Parathyroid adenoma (tissue), 2 donors: ENCODE results near the gene DDB1.

Experiments used
- H2AFZ ChIP-seq: fragments of 300-600 bp; sonication (generic); one replicate; pipeline ENCODE4 v1.7.0; 2017; ENCODE audit warnings: antibody characterized with exemption, mild to moderate bottlenecking
- H3K27ac ChIP-seq: fragments of 300-600 bp; sonication (generic); one replicate; pipeline ENCODE4 v1.7.0; 2017
- H3K27me3 ChIP-seq: fragments of 300-600 bp; sonication (generic); one replicate; pipeline ENCODE4 v1.7.0; 2017; ENCODE audit warnings: low read length; ENCODE audit not compliant: control insufficient read depth, insufficient read depth
- H3K36me3 ChIP-seq: fragments of 300-600 bp; sonication (generic); one replicate; pipeline ENCODE4 v1.7.0; 2017; ENCODE audit warnings: low read length; ENCODE audit not compliant: control insufficient read depth, insufficient read depth
- H3K4me1 ChIP-seq: fragments of 300-600 bp; sonication (generic); one replicate; pipeline ENCODE4 v1.7.0; 2017; ENCODE audit warnings: control low read depth
- H3K4me2 ChIP-seq: fragments of 300-600 bp; sonication (generic); one replicate; pipeline ENCODE4 v1.7.0; 2017; ENCODE audit warnings: low read length
- H3K4me3 ChIP-seq: fragments of 300-600 bp; sonication (generic); one replicate; pipeline ENCODE4 v1.7.0; 2017; ENCODE audit warnings: low read depth, low read length
- H3K79me2 ChIP-seq: fragments of 300-600 bp; sonication (generic); one replicate; pipeline ENCODE4 v1.7.0; 2017; ENCODE audit warnings: control low read depth
- H3K9ac ChIP-seq: fragments of 300-600 bp; sonication (generic); one replicate; pipeline ENCODE4 v1.7.0; 2017; ENCODE audit warnings: mild to moderate bottlenecking
- H3K9me3 ChIP-seq: fragments of 300-600 bp; sonication (generic); one replicate; pipeline ENCODE4 v1.7.0; 2017; ENCODE audit warnings: low read length; ENCODE audit not compliant: control insufficient read depth
- TF ChIP-seq, protein P1 (sequence below): fragments of 300-600 bp; sonication (generic); IDR thresholded peaks from one replicate; pipeline ENCODE4 v1.7.0; 2017; ENCODE audit warnings: antibody characterized with exemption, mild to moderate bottlenecking
- donor health status: primary hyperparathyroidism.

The DDB1 gene

DNA sequence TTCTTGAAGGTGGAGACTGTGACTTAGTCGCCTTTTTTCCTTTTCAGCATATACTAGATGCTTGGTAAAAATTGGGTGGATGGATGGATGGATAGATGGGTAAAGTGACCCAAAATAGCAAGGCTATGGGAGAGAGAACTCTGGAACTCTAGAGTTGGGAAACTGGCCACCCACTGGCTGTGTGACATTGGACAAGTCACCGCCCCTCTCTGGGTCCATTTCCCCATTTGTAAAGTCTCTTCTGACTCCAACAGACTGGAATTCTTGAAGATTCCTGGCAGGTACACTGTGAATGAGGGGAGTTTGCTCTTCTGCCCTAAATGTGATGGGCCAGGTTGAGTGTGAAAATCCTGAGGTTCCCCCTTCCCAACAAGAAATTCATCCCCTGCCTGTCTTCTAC, 8.1 kb upstream of the DDB1 start:
- Histone ChIP-seq H3K27me3 (no peaks in the 10 kb centered on the region), H3K4me3 (no peak overlapping the region), H2AFZ (no peak overlapping the region), H3K27ac (no peak overlapping the region), H3K4me2 (no peak overlapping the region), H3K79me2 (no peaks in the 10 kb centered on the region), H3K4me1 (no peaks in the 10 kb centered on the region), H3K9ac (no peak overlapping the region), H3K36me3 (no peaks in the 10 kb centered on the region), H3K9me3 (no peaks in the 10 kb centered on the region)
- TF ChIP-seq, protein P1, sequence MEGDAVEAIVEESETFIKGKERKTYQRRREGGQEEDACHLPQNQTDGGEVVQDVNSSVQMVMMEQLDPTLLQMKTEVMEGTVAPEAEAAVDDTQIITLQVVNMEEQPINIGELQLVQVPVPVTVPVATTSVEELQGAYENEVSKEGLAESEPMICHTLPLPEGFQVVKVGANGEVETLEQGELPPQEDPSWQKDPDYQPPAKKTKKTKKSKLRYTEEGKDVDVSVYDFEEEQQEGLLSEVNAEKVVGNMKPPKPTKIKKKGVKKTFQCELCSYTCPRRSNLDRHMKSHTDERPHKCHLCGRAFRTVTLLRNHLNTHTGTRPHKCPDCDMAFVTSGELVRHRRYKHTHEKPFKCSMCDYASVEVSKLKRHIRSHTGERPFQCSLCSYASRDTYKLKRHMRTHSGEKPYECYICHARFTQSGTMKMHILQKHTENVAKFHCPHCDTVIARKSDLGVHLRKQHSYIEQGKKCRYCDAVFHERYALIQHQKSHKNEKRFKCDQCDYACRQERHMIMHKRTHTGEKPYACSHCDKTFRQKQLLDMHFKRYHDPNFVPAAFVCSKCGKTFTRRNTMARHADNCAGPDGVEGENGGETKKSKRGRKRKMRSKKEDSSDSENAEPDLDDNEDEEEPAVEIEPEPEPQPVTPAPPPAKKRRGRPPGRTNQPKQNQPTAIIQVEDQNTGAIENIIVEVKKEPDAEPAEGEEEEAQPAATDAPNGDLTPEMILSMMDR, result no peak

DNA sequence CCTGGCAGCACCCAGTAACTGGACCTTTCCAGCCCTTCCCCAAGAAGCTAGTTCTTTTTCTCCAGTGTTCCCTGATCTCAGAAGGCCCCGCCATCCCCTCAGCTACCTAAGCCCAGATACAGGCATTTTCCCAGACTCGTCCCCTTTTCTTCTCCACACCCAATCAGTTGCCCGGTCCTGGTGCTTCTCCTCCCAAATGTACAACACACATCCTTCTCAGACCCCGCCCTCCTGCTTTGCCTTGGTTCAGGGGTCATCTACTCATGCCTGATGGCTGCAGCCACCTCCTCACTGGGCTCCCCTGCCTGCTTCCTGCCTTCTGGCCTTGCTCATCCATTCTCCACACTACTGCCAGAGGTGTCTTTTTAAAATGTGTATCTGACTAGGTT, 6.6 kb upstream of the DDB1 start:
- Histone ChIP-seq H2AFZ (no peak overlapping the region), H3K27ac (no peak overlapping the region), H3K9ac (no peak overlapping the region), H3K4me2 (no peak overlapping the region), H3K36me3 (no peaks in the 10 kb centered on the region), H3K4me3 (no peak overlapping the region), H3K79me2 (no peaks in the 10 kb centered on the region), H3K4me1 (peaks cover 4% of the 10 kb centered on the region), H3K9me3 (no peaks in the 10 kb centered on the region), H3K27me3 (no peaks in the 10 kb centered on the region)
- TF ChIP-seq, protein P1, result no peak

DNA sequence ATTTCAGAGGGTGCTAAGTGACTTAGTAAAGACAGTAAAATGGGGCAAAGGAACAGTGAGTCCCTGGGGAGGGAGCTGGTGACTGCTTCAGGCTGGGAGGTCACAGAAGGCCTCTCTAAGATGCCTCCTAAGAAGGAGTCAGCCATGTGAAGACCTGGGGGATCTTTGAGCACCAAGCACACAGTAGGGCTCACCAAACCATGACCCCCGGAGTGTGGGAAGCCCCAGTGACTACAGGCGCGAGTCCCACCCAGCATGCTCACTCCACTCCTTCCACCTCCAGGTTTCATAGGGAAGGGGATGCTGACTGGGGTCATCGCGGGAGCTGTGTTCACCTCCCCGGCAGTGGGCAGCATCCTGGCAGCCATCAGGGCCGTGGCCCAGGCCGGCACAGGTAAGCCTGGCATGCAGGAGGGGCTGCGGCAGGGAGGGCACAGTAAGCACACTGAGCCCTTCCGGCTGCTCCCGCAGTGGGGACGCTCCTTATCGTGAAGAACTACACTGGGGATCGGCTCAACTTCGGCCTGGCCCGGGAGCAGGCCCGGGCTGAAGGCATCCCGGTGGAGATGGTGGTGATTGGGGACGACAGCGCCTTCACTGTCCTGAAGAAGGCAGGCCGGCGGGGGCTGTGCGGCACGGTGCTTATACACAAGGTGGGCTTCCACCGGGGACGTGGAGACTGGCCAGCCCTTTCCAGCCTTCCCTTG, 6.0 kb upstream of the DDB1 start:
- Histone ChIP-seq H3K27me3 (no peaks in the 10 kb centered on the region), H3K9me3 (no peaks in the 10 kb centered on the region), H3K4me3 (no peak overlapping the region), H3K79me2 (no peaks in the 10 kb centered on the region), H3K9ac (no peak overlapping the region), H3K4me1 (peaks cover 4% of the 10 kb centered on the region), H3K36me3 (no peaks in the 10 kb centered on the region), H2AFZ (no peak overlapping the region), H3K4me2 (no peak overlapping the region), H3K27ac (no peak overlapping the region)
- TF ChIP-seq, protein P1, result no peak

DNA sequence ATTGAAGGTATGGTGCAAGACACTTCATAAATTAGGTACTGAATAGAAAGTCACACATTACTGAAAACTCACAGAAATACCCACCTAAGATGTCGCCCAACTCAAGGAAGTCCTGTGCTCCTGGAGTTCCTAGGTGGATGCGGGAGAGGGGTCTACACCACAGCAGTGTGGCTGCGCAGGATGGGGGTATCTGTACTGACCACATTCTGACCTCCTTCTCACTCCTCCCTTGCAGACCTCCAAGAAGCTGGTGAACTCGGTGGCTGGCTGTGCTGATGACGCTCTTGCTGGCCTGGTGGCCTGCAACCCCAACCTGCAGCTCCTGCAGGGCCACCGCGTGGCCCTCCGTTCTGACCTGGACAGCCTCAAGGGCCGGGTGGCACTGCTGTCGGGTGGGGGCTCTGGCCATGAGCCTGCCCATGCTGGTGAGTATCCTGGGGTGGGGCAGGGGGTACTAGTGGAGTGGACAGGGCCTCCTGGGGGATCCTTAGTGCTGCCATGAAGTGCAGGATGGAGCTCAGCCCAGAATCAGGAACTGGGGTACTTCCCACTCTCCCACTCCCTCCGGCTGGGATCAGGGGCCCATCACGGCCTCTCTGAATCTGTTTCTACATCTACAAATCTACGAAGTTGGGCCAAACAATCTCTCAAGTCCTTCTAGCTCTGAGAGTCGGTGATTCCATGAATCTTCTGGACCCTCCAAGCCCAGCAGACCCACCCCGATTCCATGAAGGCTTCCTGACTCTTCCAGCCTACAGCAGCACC, 5.0 kb upstream of the DDB1 start:
- H3K79me2 ChIP-seq, result no peaks in the 10 kb centered on the region
- no peaks in the 10 kb centered on the region for H3K9me3 ChIP-seq
- no peaks in the 10 kb centered on the region for H3K36me3 ChIP-seq
- TF ChIP-seq, protein P1, result no peak
- peaks cover 4% of the 10 kb centered on the region for H3K4me1 ChIP-seq
- no peak overlapping the region for H3K9ac ChIP-seq
- no peak overlapping the region for H3K4me2 ChIP-seq
- H3K27me3 ChIP-seq, result no peaks in the 10 kb centered on the region
- no peak overlapping the region for H3K4me3 ChIP-seq
- H3K27ac ChIP-seq, result no peak overlapping the region
- no peak overlapping the region for H2AFZ ChIP-seq
